ENCODE data around the gene CARTPT. TPM values are rescaled to one million over a fixed set of nuclear protein-coding genes. Genes with fewer than 3 reads are reported as not detected.

Gene CARTPT
- polyA plus RNA-seq, 3 donors = not detected

DNA sequence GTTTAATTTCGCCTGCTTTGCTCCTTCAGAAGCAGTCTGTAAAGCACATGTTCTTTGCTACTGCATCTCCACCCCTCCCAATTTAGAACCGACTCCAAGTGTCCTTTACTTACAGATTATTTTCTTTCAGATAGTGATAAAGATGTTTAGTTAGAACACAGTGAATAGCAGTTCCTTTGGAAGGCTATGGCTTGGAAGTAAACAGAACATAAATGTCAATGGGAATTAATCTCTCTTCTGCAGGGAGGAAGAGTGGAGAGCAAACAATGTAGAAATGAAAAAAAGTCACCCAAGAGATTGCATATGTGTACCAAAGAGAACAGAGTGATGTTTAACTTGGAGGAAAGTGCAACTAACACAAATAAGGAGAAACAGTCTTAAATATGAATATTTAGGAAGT lies 4.2 kb upstream of the CARTPT start:
- Histone ChIP-seq H3K27ac (ENCODE audit: low read depth in 1 of 2, low read length in 2 of 2) (no peak overlapping the region), H4K20me1 (ENCODE audit: insufficient read depth, low read length) (no peaks in the 10 kb centered on the region), H3K36me3 (replicated peaks in 1 of 2; ENCODE audit: control insufficient read depth in 1 of 2, insufficient read depth in 2 of 2, low read length in 2 of 2) (no peaks in the 10 kb centered on the region), H3K4me2 (replicated peaks; ENCODE audit: extremely low read depth, low read length, poor library complexity, severe bottlenecking) (no peak overlapping the region), H2AFZ (ENCODE audit: insufficient read depth, low read depth, low read length, poor library complexity, severe bottlenecking) (no peak overlapping the region), H3K27me3 (ENCODE audit: control insufficient read depth in 2 of 2, insufficient read depth in 2 of 2, low read length in 2 of 2) (peaks cover 17 to 38% of the 10 kb centered on the region in 2 donors), H3K4me3 (replicated peaks in 1 of 3; ENCODE audit: low read depth in 2 of 3, low read length in 3 of 3) (no peak overlapping the region), H3K9ac (ENCODE audit: insufficient read depth, low read length, poor library complexity, severe bottlenecking) (no peak overlapping the region), H3K4me1 (ENCODE audit: control insufficient read depth in 1 of 2, insufficient read depth in 2 of 2, low read length in 2 of 2) (no peaks in the 10 kb centered on the region), H3K79me2 (ENCODE audit: insufficient read depth, low read length) (no peaks in the 10 kb centered on the region), H3K9me3 (replicated peaks in 1 of 2; ENCODE audit: control insufficient read depth in 1 of 2, insufficient read depth in 1 of 2, low read length in 2 of 2) (peaks cover 6 to 13% of the 10 kb centered on the region in 2 donors)
- intact Hi-C loops (cut with micrococcal nuclease) = no loop called here
- Mint-ChIP-seq H3K36me3 (no peaks in the 10 kb centered on the region), H3K27ac (no peak overlapping the region), H3K4me1 (no peaks in the 10 kb centered on the region), H3K4me3 (no peak overlapping the region), H3K9me3 (peaks cover 2 to 15% (median 12%) of the 10 kb centered on the region in 7 donors), H3K27me3 (ENCODE audit: low read depth in 3 of 3) (peaks cover 24 to 44% (median 26%) of the 10 kb centered on the region in 3 donors)
- no peak for TF ChIP-seq CTCF (IDR thresholded peaks at IDR 0.05)
- WGBS (ENCODE audit: insufficient coverage) = no CpG with 5 or more reads among the region's 2 CpGs
- DNase-seq = no peak

DNA sequence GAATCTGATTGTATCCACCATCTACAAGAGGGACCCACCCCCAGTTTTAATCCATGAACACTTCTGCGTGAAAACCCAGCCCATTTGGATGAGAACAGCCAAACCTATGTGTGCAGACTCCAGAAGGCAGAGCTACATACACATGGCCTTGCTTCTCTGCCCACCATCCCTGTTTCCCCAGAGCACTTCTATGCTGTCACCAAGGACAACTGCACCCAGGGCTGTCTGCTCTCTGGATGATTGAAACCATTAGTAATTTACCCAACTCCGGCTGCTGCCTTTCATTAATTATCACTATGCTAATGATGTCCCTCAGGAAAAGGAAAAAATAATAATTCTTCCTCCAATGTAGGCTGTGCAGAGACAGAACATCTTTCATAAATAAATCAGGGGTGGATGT lies 8.9 kb downstream of the CARTPT start:
- no peak overlapping the region for H3K9ac ChIP-seq (ENCODE audit: insufficient read depth, low read length, poor library complexity, severe bottlenecking)
- no peak for TF ChIP-seq CTCF (IDR thresholded peaks at IDR 0.05)
- peaks cover 0 to 17% (median 2%) of the 10 kb centered on the region in 3 donors for H3K27me3 Mint-ChIP-seq (ENCODE audit: low read depth in 3 of 3)
- H3K9me3 ChIP-seq (replicated peaks in 1 of 2; ENCODE audit: control insufficient read depth in 1 of 2, insufficient read depth in 1 of 2, low read length in 2 of 2) = no peaks in the 10 kb centered on the region
- no peak overlapping the region for H3K4me2 ChIP-seq (replicated peaks; ENCODE audit: extremely low read depth, low read length, poor library complexity, severe bottlenecking)
- no peak overlapping the region for H3K27ac Mint-ChIP-seq
- no peak for DNase-seq
- H3K36me3 ChIP-seq (replicated peaks in 1 of 2; ENCODE audit: control insufficient read depth in 1 of 2, insufficient read depth in 2 of 2, low read length in 2 of 2) = no peaks in the 10 kb centered on the region
- no peaks in the 10 kb centered on the region for H3K4me1 Mint-ChIP-seq
- H3K4me3 Mint-ChIP-seq = no peak overlapping the region
- 83% methylated on average over 1 of the region's 2 CpGs for WGBS (ENCODE audit: insufficient coverage)
- no peak overlapping the region for H3K4me3 ChIP-seq (replicated peaks in 1 of 3; ENCODE audit: low read depth in 2 of 3, low read length in 3 of 3)
- intact Hi-C loops (cut with micrococcal nuclease) = no loop called here
- H3K27ac ChIP-seq (ENCODE audit: low read depth in 1 of 2, low read length in 2 of 2) = no peak overlapping the region
- H3K9me3 Mint-ChIP-seq = peaks cover 0 to 1% (median 0%) of the 10 kb centered on the region in 7 donors
- H2AFZ ChIP-seq (ENCODE audit: insufficient read depth, low read depth, low read length, poor library complexity, severe bottlenecking) = no peak overlapping the region
- H4K20me1 ChIP-seq (ENCODE audit: insufficient read depth, low read length) = no peaks in the 10 kb centered on the region
- no peaks in the 10 kb centered on the region for H3K4me1 ChIP-seq (ENCODE audit: control insufficient read depth in 1 of 2, insufficient read depth in 2 of 2, low read length in 2 of 2)
- H3K36me3 Mint-ChIP-seq = no peaks in the 10 kb centered on the region
- H3K27me3 ChIP-seq (ENCODE audit: control insufficient read depth in 2 of 2, insufficient read depth in 2 of 2, low read length in 2 of 2) = no peaks in the 10 kb centered on the region
- H3K79me2 ChIP-seq (ENCODE audit: insufficient read depth, low read length) = no peaks in the 10 kb centered on the region

Data from CD14-positive monocyte (primary cell).